SH-SY5Y (cell line): ENCODE measurements around the gene SOWAHA.

Experiments used
- GATA2 ChIP-seq: IDR thresholded peaks from 2 replicates; pipeline ENCODE4 v1.6.1; 2011; ENCODE audit warnings: mild to moderate bottlenecking, low read depth, low read length
- GATA3 ChIP-seq: IDR thresholded peaks from 2 replicates; pipeline ENCODE4 v1.6.1; 2011; ENCODE audit warnings: low read depth, mild to moderate bottlenecking, low read length, moderate library complexity

Gene SOWAHA

GRCh38 chr5:132787076-132787475 is 26.0 kb upstream of the SOWAHA start:
- TF ChIP-seq GATA2, result no peak
- TF ChIP-seq GATA3, result no peak

- no peak for TF ChIP-seq GATA2
Observed at GRCh38 chr5:132788508-132788907, 24.6 kb upstream of the SOWAHA start.

- TF ChIP-seq GATA2, result no peak
- TF ChIP-seq GATA3, result no peak
Observed at GRCh38 chr5:132788990-132789886, 23.9 kb upstream of the SOWAHA start.

- no peak for TF ChIP-seq GATA3
Observed at GRCh38 chr5:132790201-132790865, 22.8 kb upstream of the SOWAHA start.

- TF ChIP-seq GATA3 (no peak), GATA2 (no peak)
Observed at GRCh38 chr5:132791026-132791425, 22.1 kb upstream of the SOWAHA start.

- TF ChIP-seq GATA3, result no peak
- TF ChIP-seq GATA2, result no peak
Observed at GRCh38 chr5:132797651-132798050, 15.5 kb upstream of the SOWAHA start.

GRCh38 chr5:132799392-132799791 is 13.7 kb upstream of the SOWAHA start:
- TF ChIP-seq GATA3, result no peak
- TF ChIP-seq GATA2, result no peak

- TF ChIP-seq GATA2, result no peak
- TF ChIP-seq GATA3, result no peak
Observed at GRCh38 chr5:132800545-132800944, 12.6 kb upstream of the SOWAHA start.

GRCh38 chr5:132802044-132802684 is 10.9 kb upstream of the SOWAHA start:
- TF ChIP-seq GATA3 (no peak), GATA2 (no peak)

GRCh38 chr5:132807163-132807838 is 5.8 kb upstream of the SOWAHA start:
- TF ChIP-seq GATA3 (no peak), GATA2 (no peak)

GRCh38 chr5:132808448-132808847 is 4.7 kb upstream of the SOWAHA start:
- TF ChIP-seq GATA3 (no peak), GATA2 (no peak)

- TF ChIP-seq GATA2, result no peak
- no peak for TF ChIP-seq GATA3
Observed at GRCh38 chr5:132808866-132809265, 4.2 kb upstream of the SOWAHA start.

GRCh38 chr5:132810605-132811004 is 2.5 kb upstream of the SOWAHA start:
- no peak for TF ChIP-seq GATA3
- no peak for TF ChIP-seq GATA2

GRCh38 chr5:132812123-132812765 is 858 bp upstream of the SOWAHA start:
- TF ChIP-seq GATA3, result no peak
- TF ChIP-seq GATA2, result no peak
